Posterior cingulate gyrus (tissue), 11 donors: ENCODE measurements around the gene AMBP.
A peak's percentile ranks its signal among the peaks of the same experiment; 100 is the strongest.

Source experiments
- DNase-seq, 10 donors: peaks; one replicate each; pipeline versions ENCODE4 v3.0.0 to v3.0.0-alpha.2; 2020 to 2021; ENCODE audit warnings: mixed read lengths in 3 of 10
- intact Hi-C: fragments of 100-400 bp; cut with DNase I; formaldehyde crosslinking; loops from one replicate; pipeline ENCODE4 v1.15.1; 2023

AMBP gene

GRCh38 chr9:114078021-114078780 lies at the start of gene AMBP:
Gene AMBP, minus strand, starts transcription at chr9:114078300. Its CDS starts 91 bp downstream, at chr9:114078209.
- intact Hi-C loops = no loop called here

DNA sequence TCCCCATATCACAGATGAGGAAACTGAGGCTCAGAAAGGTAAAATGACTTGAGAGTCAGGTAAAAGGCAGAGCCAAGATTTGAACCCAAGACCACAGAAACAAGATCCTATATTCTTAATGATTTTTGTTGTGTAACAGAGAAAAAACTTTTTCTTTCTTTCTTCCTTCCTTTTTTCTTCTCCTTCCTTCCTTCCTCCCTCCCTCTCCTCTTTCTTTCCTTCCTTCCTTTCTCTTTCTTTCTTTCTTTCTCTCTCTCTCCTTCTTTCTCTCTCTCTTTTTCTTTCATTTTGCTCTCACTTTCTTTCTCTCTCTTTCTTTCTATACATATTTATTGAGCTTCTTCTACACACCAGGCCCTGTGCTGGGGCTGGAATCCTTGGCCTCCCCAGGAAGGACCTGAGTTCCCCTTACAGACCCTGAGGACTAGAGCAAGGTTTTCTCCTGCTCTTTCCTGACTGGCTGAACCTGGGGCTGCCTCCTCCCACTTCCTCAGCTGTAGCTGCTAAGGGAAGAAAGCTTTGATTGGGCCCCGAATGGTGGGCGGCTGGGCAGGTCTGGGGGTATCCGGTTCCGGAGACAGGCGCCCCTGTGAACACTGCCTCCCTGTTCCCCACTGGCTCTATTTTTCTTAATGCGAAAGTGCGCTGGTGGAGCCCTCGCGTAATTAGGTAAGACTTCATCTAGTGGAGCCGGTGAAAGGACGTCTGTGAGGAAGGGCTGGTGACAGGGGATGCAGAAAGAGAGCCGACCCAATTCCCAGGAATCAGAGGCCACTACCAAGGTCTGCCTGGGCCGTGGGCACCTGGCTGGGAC lies 48.4 kb upstream of the AMBP start:
- intact Hi-C loops = no loop called here
- DNase-seq = no peak

More at GRCh38 chr9:114078021-114078780, at the start of gene AMBP:
- peak in 3 of 10 donors; percentile 57 to 71 (median 61) for DNase-seq

- DNase-seq = no peak
- intact Hi-C loops = no loop called here
These were observed 47.4 kb upstream of the AMBP start for GRCh38 chr9:114125476-114126013.

GRCh38 chr9:114124666-114125475 lies 46.8 kb upstream of the AMBP start:
- intact Hi-C loops = no loop called here
- DNase-seq = no peak

- intact Hi-C loops = no loop called here
- DNase-seq = no peak
These were observed 46.0 kb upstream of the AMBP start for GRCh38 chr9:114124138-114124537.

- DNase-seq = no peak
- intact Hi-C loops = no loop called here
These were observed 45.2 kb upstream of the AMBP start for GRCh38 chr9:114123031-114123977.

- intact Hi-C loops = no loop called here
- DNase-seq = no peak
These were observed 44.3 kb upstream of the AMBP start for GRCh38 chr9:114122136-114123027.

GRCh38 chr9:114121227-114122135 lies 43.4 kb upstream of the AMBP start:
- intact Hi-C loops = no loop called here
- peak in 1 of 10 donors; percentile 60 for DNase-seq

DNA sequence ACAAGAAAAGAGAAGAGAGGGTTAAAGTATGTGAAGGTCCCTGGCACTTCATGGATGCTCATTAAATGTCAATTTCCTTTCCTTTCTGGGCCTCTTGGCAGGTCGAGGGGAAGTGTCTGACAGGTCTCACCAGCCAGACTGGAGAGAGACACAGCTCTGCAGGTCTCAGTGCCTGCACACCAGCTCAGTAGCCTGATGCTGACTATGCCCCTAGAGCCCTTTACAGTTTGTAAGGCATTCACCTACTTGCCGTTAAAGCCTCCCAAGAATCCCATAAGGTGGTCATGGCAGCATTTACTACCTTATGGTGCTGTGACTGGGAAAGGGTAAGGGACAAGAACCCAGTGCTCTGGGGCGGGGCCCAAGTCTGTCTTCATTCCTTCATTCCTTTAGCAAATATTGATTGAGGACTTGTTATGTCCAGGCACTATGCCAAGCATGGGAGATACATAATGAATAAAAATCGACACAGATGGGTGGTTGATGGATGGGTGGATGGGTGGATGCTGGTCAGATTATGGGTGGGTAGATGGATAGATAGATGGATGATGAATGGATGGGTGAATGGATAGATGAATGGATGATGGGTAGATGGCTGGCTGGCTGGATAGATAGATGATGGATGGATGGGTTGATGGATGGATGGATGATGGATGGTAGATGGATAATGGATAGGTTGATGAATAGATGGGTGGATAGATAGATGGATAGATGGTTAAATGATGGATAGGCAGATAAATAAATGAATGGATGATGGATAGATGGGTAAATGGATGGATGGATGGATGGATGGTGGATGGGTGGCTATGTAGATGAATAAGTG lies 42.3 kb upstream of the AMBP start:
- no peak for DNase-seq
- intact Hi-C loops = no loop called here

- intact Hi-C loops = no loop called here
- DNase-seq = no peak
These were observed 41.4 kb upstream of the AMBP start for GRCh38 chr9:114119242-114120191.

GRCh38 chr9:114117996-114118830 lies 40.1 kb upstream of the AMBP start:
- intact Hi-C loops = no loop called here
- DNase-seq = peak in 2 of 10 donors; percentile 31 to 78

DNA sequence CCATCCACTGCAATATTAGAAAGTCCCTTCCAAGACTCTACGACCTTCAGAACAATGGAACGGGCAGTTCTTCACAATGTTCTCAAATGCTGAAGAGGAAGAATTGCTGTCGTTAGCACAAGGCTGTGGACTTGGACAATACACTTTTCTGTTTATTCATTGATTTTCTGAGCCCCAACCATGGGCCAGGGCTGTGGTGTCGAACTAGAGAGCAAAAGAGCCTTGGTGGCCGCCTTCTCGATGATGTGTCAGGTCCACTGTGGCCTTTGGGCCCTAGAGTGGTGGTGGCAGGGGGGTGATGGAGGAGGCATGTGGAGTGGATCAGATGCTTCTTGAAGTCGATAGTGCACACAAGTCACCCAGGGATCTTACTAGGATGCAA lies 39.5 kb upstream of the AMBP start:
- DNase-seq = no peak
- intact Hi-C loops = no loop called here

DNA sequence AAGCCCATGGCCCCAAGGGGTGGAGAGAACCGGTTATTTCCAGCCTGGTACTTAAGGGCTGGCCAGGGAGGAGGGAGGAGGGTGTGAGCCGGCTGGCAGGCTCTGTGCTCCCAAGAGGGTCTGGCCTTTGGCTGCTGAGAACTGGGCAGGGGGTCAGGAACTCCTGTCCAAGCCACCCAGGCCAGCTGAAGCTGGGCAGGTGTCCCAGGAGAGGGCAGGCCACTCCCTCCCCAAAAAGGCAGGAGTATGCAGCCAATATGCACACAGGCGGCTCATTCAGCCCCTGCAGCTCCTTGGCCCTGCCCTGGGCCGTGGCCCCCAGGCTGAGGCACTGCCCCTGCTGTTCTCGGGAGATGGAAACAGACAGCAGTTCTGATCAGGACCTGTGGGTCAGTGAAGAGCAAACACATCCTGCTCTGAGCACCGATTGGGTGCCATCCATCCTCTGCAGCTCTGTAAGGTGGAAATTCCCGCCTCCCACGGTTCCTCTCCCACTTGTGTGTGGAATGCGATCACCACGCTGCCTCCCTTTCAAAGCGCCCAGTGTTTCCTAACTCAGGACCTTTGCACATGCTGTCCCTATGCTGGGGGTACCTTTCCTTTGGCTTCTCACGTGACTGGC lies 38.1 kb upstream of the AMBP start:
- intact Hi-C loops = no loop called here
- DNase-seq = peak in 1 of 10 donors; percentile 66

GRCh38 chr9:114115654-114116125 lies 37.6 kb upstream of the AMBP start:
- no peak for DNase-seq
- intact Hi-C loops = no loop called here
